B cell (primary cell): ENCODE results near the gene TESMIN.

Source experiments
- CTCF ChIP-seq: fragments of 200-600 bp; IDR thresholded peaks from one replicate; pipeline ENCODE4 v1.8.0; 2022; ENCODE audit warnings: antibody characterized with exemption, mild to moderate bottlenecking
- EZH2 ChIP-seq: IDR thresholded peaks from 2 replicates; pipeline ENCODE4 v1.6.1; 2012; ENCODE audit warnings: borderline replicate concordance, low read depth, mild to moderate bottlenecking, moderate library complexity, low read length; ENCODE audit not compliant: insufficient read depth, poor library complexity, severe bottlenecking

GRCh38 chr11:68663482-68664010 lies 87.8 kb downstream of the TESMIN start:
- TF ChIP-seq CTCF (no peak), EZH2 (no peak)
